K562 (cell line): Measurements from ENCODE around the gene CELA3A. TPM values are rescaled to one million over a fixed set of nuclear protein-coding genes. Genes with fewer than 3 reads are reported as not detected.

Source experiments
- BACH1 ChIP-seq: fragments of 200-800 bp; sonication (Bioruptor generic); IDR thresholded peaks from 2 replicates; pipeline ENCODE4 v1.6.1; 2016; ENCODE audit warnings: missing genetic modification characterization, missing compliant biosample characterization
- CBFA2T2 ChIP-seq: fragments of 450-650 bp; conservative IDR thresholded peaks from 2 replicates; pipeline ENCODE4 v1.6.1; 2017; ENCODE audit warnings: mild to moderate bottlenecking
- CBX3 ChIP-seq, 2 experiments: IDR thresholded peaks; 1 replicate in 1 of 2; 2 replicates in 1 of 2; pipeline ENCODE4 v1.6.1; 2012; ENCODE audit warnings: inconsistent platforms in 2 of 2, low read length in 2 of 2, borderline replicate concordance in 1 of 2, control low read depth in 1 of 2
- DACH1 ChIP-seq: fragments of 450-650 bp; IDR thresholded peaks from 2 replicates; pipeline ENCODE4 v1.6.1; 2018; ENCODE audit not compliant: partially characterized antibody
- FOSL1 ChIP-seq: fragments of 200-800 bp; sonication (Bioruptor generic); conservative IDR thresholded peaks from 2 replicates; pipeline ENCODE4 v1.6.1; 2016; ENCODE audit warnings: missing genetic modification characterization, missing compliant biosample characterization
- GTF3C2 ChIP-seq: IDR thresholded peaks from 3 replicates; pipeline ENCODE4 v1.6.1; 2011; ENCODE audit warnings: borderline replicate concordance, mild to moderate bottlenecking, moderate library complexity; ENCODE audit not compliant: insufficient read length; ENCODE audit errors: extremely low read depth
- HDAC3 ChIP-seq: fragments of 450-650 bp; IDR thresholded peaks from 2 replicates; pipeline ENCODE4 v1.6.1; 2018; ENCODE audit warnings: borderline replicate concordance, mild to moderate bottlenecking, moderate library complexity; ENCODE audit not compliant: partially characterized antibody
- IRF9 ChIP-seq: fragments of 450-650 bp; IDR thresholded peaks from 2 replicates; pipeline ENCODE4 v1.6.1; 2016; ENCODE audit warnings: missing biosample characterization, missing genetic modification characterization
- MLX ChIP-seq, 2 experiments: fragments of 450-650 bp in 1 of 2; sonication (generic) in 1 of 2; formaldehyde crosslinking; conservative IDR thresholded peaks; 2 replicates each; pipeline versions ENCODE4 v1.4.0 to v1.8.1; 2020 to 2022; ENCODE audit warnings: mild to moderate bottlenecking in 1 of 2, missing genetic modification reagents in 1 of 2
- NUFIP1 ChIP-seq: fragments of 450-650 bp; IDR thresholded peaks from 2 replicates; pipeline ENCODE4 v1.6.1; 2018; ENCODE audit not compliant: partially characterized antibody
- PCBP2 ChIP-seq: fragments of 200-400 bp; formaldehyde crosslinking; IDR thresholded peaks from 2 replicates; pipeline ENCODE4 v1.6.1; 2018; ENCODE audit warnings: low read length, low read depth, mild to moderate bottlenecking, moderate library complexity; ENCODE audit not compliant: poor library complexity, severe bottlenecking
- POLR2AphosphoS2 ChIP-seq: IDR thresholded peaks from 2 replicates; pipeline ENCODE4 v1.6.1; 2012; ENCODE audit warnings: low read length, improper control_type of control experiment
- RAD21 ChIP-seq, 2 experiments: fragments of 250-450 bp in 1 of 2; fragments of 450-650 bp in 1 of 2; sonication (Bioruptor Pico) in 1 of 2; formaldehyde crosslinking in 1 of 2; IDR thresholded peaks in 1 of 2; conservative IDR thresholded peaks in 1 of 2; 2 replicates each; pipeline versions ENCODE4 v1.4.0 to v1.8.0; 2020 to 2022; ENCODE audit warnings: mild to moderate bottlenecking in 2 of 2, moderate library complexity in 1 of 2
- RFX5 ChIP-seq: IDR thresholded peaks from 2 replicates; pipeline ENCODE4 v1.6.1; 2011; ENCODE audit warnings: low read depth, mild to moderate bottlenecking, improper control_type of control experiment, low read length
- SRSF9 ChIP-seq: fragments of 200-400 bp; formaldehyde crosslinking; IDR thresholded peaks from 2 replicates; pipeline ENCODE4 v1.6.1; 2017; ENCODE audit warnings: low read depth, low read length, borderline replicate concordance
- SUPT5H ChIP-seq: fragments of 450-650 bp; IDR thresholded peaks from 2 replicates; pipeline ENCODE4 v1.6.1; 2016
- TCF7 ChIP-seq: sonication (generic); IDR thresholded peaks from 2 replicates; pipeline ENCODE4 v1.6.1; 2016; ENCODE audit warnings: antibody characterized with exemption, borderline replicate concordance
- ZBTB2 ChIP-seq: fragments of 450-650 bp; IDR thresholded peaks from 2 replicates; pipeline ENCODE4 v1.6.1; 2016; ENCODE audit warnings: antibody characterized with exemption
- ZNF586 ChIP-seq: fragments of 450-650 bp; formaldehyde crosslinking; conservative IDR thresholded peaks from 2 replicates; pipeline ENCODE4 v1.4.0; 2020; ENCODE audit warnings: mild to moderate bottlenecking, moderate library complexity
- ZNF707 ChIP-seq: fragments of 250-450 bp; sonication (Bioruptor Pico); conservative IDR thresholded peaks from 2 replicates; pipeline ENCODE4 v1.8.0; 2022; ENCODE audit warnings: inconsistent platforms, mild to moderate bottlenecking, moderate library complexity
- ZNF830 ChIP-seq: fragments of 250-450 bp; sonication (Bioruptor Pico); IDR thresholded peaks from 2 replicates; pipeline ENCODE4 v1.5.0; 2021; ENCODE audit warnings: mild to moderate bottlenecking
- polyA plus RNA-seq, 8 experiments: library from polyadenylated mRNA; depleted of rRNA in 4 of 8; stranded (reverse) in 5 of 8; unstranded in 3 of 8; fragments of >200 nt; fragmentation: Nextera tagmentation in 2 of 8; fragmentation: Illumina TruSeq in 1 of 8; extraction: Ambion mirVana in 2 of 8; extraction: Trizol in 1 of 8; gene quantifications; 2 replicates each; pipeline versions ENCODE4 v1.2.1 to v1.2.3, GENCODE V29; 2011 to 2014; ENCODE audit warnings: inconsistent platforms in 1 of 8, missing spikeins in 1 of 8
- total RNA-seq, 7 experiments: library from RNA; depleted of rRNA in 6 of 7; stranded (reverse); fragments of >200 nt in 6 of 7; fragmentation: Illumina TruSeq in 2 of 7; extraction: Trizol in 2 of 7; gene quantifications; 2 replicates each; pipeline versions ENCODE4 v1.2.1 to v1.2.3, GENCODE V29; 2011 to 2021; ENCODE audit warnings: low replicate concordance in 1 of 7

Gene CELA3A
- total and polyA plus RNA-seq, 9 of the 15 experiments (the other 6 are each of a cell fraction or from before 2014, with no cell fraction given) = 5.4 TPM; not detected in 8

GRCh38 chr1:22052115-22053016 lies 50.9 kb downstream of the CELA3A start, which contains the start of gene CDC42 (continued):
- TF ChIP-seq TCF7 (0 out of 2 replicates have a peak, but pooled peaks have one; percentile 8), GTF3C2 (peak; percentile 78), BACH1 (tag) (no peak), MLX (CRISPR knock-in tag; conservative IDR thresholded peaks at IDR 0.05) (peak in 1 of 2 experiments; percentile 12; a peak in 1 of 4 replicates), DACH1 (peak; percentile 38), SUPT5H (peak; percentile 97), CBX3 (IDR thresholded peaks at IDR 0.05; ENCODE audit: borderline replicate concordance in 1 of 2, low read length in 2 of 2) (no peak; a peak in 1 of 3 replicates), SRSF9 (no peak), NUFIP1 (no peak), ZNF830 (CRISPR knock-in tag) (no peak), IRF9 (no peak), ZBTB2 (peak; percentile 100), ZNF707 (CRISPR knock-in tag) (no peak), HDAC3 (no peak), ZNF586 (CRISPR knock-in tag) (no peak), RAD21 (CRISPR knock-in tag; conservative IDR thresholded peaks at IDR 0.05 in 1 of 2, IDR thresholded peaks at IDR 0.05 in 1 of 2) (peak in 1 of 2 experiments; percentile 2; a peak in 1 of 4 replicates), POLR2AphosphoS2 (peak; percentile 73; the same call in 1 of the 2 replicates), RFX5 (no peak), CBFA2T2 (no peak), PCBP2 (no peak), FOSL1 (tag) (no peak)
